ENCODE measurements around the gene HOXA7. TPM values are rescaled to one million over a fixed set of nuclear protein-coding genes. Genes with fewer than 3 reads are reported as not detected.

Gene HOXA7
- total and polyA plus RNA-seq, 2 donors (not counting 1 experiment from before 2014, with no cell fraction given): 0.37 TPM; not detected in 1

- ChIA-PET CTCF (interaction anchor here (1.4 to 2.6 kb wide), 3 partner anchors 14 to 727 kb away, joined by 3 to 28 read pairs (median 15); no protein-coding TSS in a partner anchor), POLR2A (no interaction called here)
- Histone ChIP-seq H3K9me3 (ENCODE audit: control extremely low read depth in 1 of 3, control insufficient read depth in 2 of 3, insufficient read depth in 1 of 3, low read length in 2 of 3) (peaks cover 0 to 54% (median 2%) of the 10 kb centered on the region in 3 donors), H3K36me3 (replicated peaks in 1 of 2; ENCODE audit: control extremely low read depth in 1 of 2, control insufficient read depth in 1 of 2, extremely low read depth in 1 of 2, insufficient read depth in 2 of 2, low read length in 1 of 2) (no peaks in the 10 kb centered on the region), H3K9ac (ENCODE audit: low read length) (no peak overlapping the region), H4K20me1 (ENCODE audit: control insufficient read depth, insufficient read depth, low read length, poor library complexity, severe bottlenecking) (no peaks in the 10 kb centered on the region), H3K4me3 (ENCODE audit: control extremely low read depth in 1 of 5, extremely low read depth in 1 of 5, insufficient read depth in 1 of 5, low read depth in 2 of 5, low read length in 4 of 5) (no peak overlapping the region), H3K4me1 (ENCODE audit: control insufficient read depth in 2 of 2, insufficient read depth in 2 of 2, low read length in 2 of 2) (peaks cover 33 to 63% of the 10 kb centered on the region in 2 donors), H3K27ac (ENCODE audit: low read length in 2 of 2) (no peak overlapping the region), H3K79me2 (ENCODE audit: control insufficient read depth, insufficient read depth, low read length) (no peaks in the 10 kb centered on the region), H2AFZ (ENCODE audit: insufficient read depth, low read depth, low read length, poor library complexity, severe bottlenecking) (no peak overlapping the region), H3K27me3 (replicated peaks in 1 of 4; ENCODE audit: control extremely low read depth in 1 of 4, control insufficient read depth in 3 of 4, insufficient read depth in 4 of 4, low read length in 3 of 4) (peaks cover 3 to 91% (median 82%) of the 10 kb centered on the region in 4 experiments), H3K4me2 (replicated peaks; ENCODE audit: low read depth, low read length, poor library complexity, severe bottlenecking) (no peak overlapping the region)
- intact Hi-C loops (cut with micrococcal nuclease): loop anchor here (10.0 kb wide), 1 partner anchor 411 kb away; no protein-coding TSS in a partner anchor
- DNase-seq (no peak), ATAC-seq (ENCODE audit: low read depth) (no peak)
- WGBS (ENCODE audit: insufficient coverage): no CpG with 5 or more reads among the region's 2 CpGs
- peak overlapping the region; percentile 26 for H3K27ac Mint-ChIP-seq
- H3K9me3 Mint-ChIP-seq (ENCODE audit: insufficient read depth): no peaks in the 10 kb centered on the region
- peaks cover 87% of the 10 kb centered on the region for H3K27me3 Mint-ChIP-seq
- TF ChIP-seq EZH2 (IDR thresholded peaks at IDR 0.05; ENCODE audit: borderline replicate concordance, insufficient read depth, low read depth, low read length, poor library complexity, severe bottlenecking) (peak; percentile 21), CTCF (IDR thresholded peaks at IDR 0.05) (no peak)
- H3K4me1 Mint-ChIP-seq: peaks cover 29% of the 10 kb centered on the region
- H3K4me3 Mint-ChIP-seq: peak overlapping the region; percentile 37
Observed at GRCh38 chr7:27194002-27194352, 37.5 kb upstream of the HOXA7 start.

DNA sequence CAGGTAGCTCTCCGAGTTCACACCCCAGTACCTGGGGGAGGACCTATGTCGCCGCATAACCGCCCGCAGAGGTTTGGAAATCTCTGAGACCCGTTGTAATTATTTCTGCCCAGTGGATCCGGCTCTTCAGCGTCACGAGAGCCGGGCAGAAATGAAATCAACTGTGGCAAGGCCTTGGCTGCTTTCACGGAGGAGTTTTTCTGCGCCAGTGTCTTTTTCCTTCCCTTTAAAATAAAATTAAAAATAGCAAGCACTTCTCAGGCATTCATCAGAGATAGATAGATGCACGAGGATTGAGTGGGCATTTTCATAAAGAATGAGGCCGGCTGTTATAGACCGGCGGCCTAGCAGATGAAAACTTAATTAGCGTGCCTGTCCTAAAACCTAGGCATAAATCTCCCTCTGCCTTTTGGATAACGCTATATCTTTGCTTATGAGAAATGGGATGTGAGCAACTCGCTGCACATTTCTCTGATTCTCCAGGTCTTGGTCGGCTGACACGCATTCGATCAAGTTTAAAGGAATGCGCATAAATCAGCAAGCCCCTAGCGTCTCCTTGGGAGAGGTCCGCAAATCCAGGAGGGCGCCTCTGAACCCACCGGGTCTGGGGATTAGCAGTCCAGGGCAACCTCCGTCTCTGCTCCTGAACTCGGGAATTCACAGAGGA is 37.0 kb upstream of the HOXA7 start:
- peak overlapping the region; percentile 37 for H3K4me3 Mint-ChIP-seq
- Histone ChIP-seq H3K9ac (ENCODE audit: low read length) (peak overlapping the region; percentile 36), H3K4me3 (ENCODE audit: control extremely low read depth in 1 of 5, extremely low read depth in 1 of 5, insufficient read depth in 1 of 5, low read depth in 2 of 5, low read length in 4 of 5) (peak overlapping the region in 3 of 5 experiments; percentile 15 to 45 (median 36)), H4K20me1 (ENCODE audit: control insufficient read depth, insufficient read depth, low read length, poor library complexity, severe bottlenecking) (no peaks in the 10 kb centered on the region), H3K4me2 (replicated peaks; ENCODE audit: low read depth, low read length, poor library complexity, severe bottlenecking) (peak overlapping the region; percentile 75), H3K4me1 (ENCODE audit: control insufficient read depth in 2 of 2, insufficient read depth in 2 of 2, low read length in 2 of 2) (peaks cover 33 to 63% of the 10 kb centered on the region in 2 donors), H3K36me3 (replicated peaks in 1 of 2; ENCODE audit: control extremely low read depth in 1 of 2, control insufficient read depth in 1 of 2, extremely low read depth in 1 of 2, insufficient read depth in 2 of 2, low read length in 1 of 2) (no peaks in the 10 kb centered on the region), H3K27ac (ENCODE audit: low read length in 2 of 2) (no peak overlapping the region), H3K27me3 (replicated peaks in 1 of 4; ENCODE audit: control extremely low read depth in 1 of 4, control insufficient read depth in 3 of 4, insufficient read depth in 4 of 4, low read length in 3 of 4) (peaks cover 3 to 91% (median 80%) of the 10 kb centered on the region in 4 experiments), H3K9me3 (ENCODE audit: control extremely low read depth in 1 of 3, control insufficient read depth in 2 of 3, insufficient read depth in 1 of 3, low read length in 2 of 3) (peaks cover under 1 to 54% (median 2%) of the 10 kb centered on the region in 3 donors), H2AFZ (ENCODE audit: insufficient read depth, low read depth, low read length, poor library complexity, severe bottlenecking) (peak overlapping the region; percentile 23), H3K79me2 (ENCODE audit: control insufficient read depth, insufficient read depth, low read length) (no peaks in the 10 kb centered on the region)
- H3K27ac Mint-ChIP-seq: peak overlapping the region; percentile 26
- 14% methylated on average over 21 of the region's 29 CpGs for WGBS (ENCODE audit: insufficient coverage)
- H3K27me3 Mint-ChIP-seq: peaks cover 86% of the 10 kb centered on the region
- peaks cover 30% of the 10 kb centered on the region for H3K4me1 Mint-ChIP-seq
- H3K9me3 Mint-ChIP-seq (ENCODE audit: insufficient read depth): no peaks in the 10 kb centered on the region
- CTCF ChIA-PET: interaction anchor here (0.6 to 1.4 kb wide), 4 partner anchors 32 to 727 kb away, joined by 3 to 5 read pairs (median 3); no protein-coding TSS in a partner anchor
- ATAC-seq (ENCODE audit: low read depth): no peak
- TF ChIP-seq EZH2 (IDR thresholded peaks at IDR 0.05; ENCODE audit: borderline replicate concordance, insufficient read depth, low read depth, low read length, poor library complexity, severe bottlenecking): peak; percentile 27
- TF ChIP-seq CTCF (IDR thresholded peaks at IDR 0.05): no peak
- intact Hi-C loops (cut with micrococcal nuclease): loop anchor here (10.0 kb wide), 1 partner anchor 411 kb away; no protein-coding TSS in a partner anchor
- peak; percentile 35 for DNase-seq
- POLR2A ChIA-PET: no interaction called here

Measured in B cell (primary cell).